GM19452 (cell line): ENCODE data around the gene PRCC.
"Not testable (repeated sequence)": the region's sequence is repeated elsewhere in the genome, so short reads cannot be mapped to it uniquely, and the experiment has no call there.

Source experiments
- ATAC-seq: cut with Tn5 transposase; IDR thresholded peaks from one replicate; pipeline ENCODE4 v1.9.1; 2021; ENCODE audit not compliant: unreplicated experiment

Gene PRCC

GRCh38 chr1:156757572-156758253, 9.6 kb upstream of the PRCC start:
- not testable (repeated sequence) for ATAC-seq

GRCh38 chr1:156760092-156760795, 7.1 kb upstream of the PRCC start:
- ATAC-seq = no peak

- ATAC-seq = no peak
Observed at GRCh38 chr1:156760796-156761104, 6.6 kb upstream of the PRCC start.

DNA sequence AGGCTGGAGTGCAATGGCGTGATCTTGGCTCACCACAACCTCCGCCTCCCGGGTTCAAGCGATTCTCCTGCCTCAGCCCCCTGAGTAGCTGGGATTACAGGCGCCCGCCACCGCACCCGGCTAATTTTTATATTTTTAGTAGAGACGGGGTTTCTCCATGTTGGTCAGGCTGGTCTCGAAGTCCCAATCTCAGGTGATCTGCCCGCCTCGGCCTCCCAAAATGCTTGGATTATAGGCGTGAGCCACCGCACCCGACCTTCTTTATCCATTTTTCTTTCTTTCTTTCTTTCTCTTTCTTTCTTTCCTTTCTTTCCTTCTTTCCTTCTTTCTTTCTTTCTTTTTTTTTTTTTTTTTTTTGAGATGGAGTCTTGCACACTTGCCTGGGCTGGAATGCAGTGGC, 2.2 kb upstream of the PRCC start:
- ATAC-seq = not testable (repeated sequence)

DNA sequence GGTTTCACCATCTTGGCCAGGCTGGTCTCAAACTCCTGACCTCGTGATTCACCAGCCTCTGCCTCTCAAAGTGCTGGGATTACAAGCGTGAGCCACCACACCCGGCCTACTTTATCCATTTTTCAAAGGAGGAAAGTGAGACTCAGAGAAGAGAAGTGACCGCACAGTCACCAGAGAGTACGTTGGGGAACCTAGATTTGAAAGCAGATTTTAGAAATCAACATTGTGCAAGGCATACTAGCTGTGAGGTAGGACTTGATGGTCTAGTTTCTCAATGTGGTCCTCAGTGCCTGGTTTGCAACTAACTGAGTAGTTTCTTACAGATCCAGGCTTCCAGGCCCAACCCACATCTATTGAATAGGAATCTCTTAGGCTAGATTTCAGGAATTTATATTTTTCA, 1.7 kb upstream of the PRCC start:
- no peak for ATAC-seq

DNA sequence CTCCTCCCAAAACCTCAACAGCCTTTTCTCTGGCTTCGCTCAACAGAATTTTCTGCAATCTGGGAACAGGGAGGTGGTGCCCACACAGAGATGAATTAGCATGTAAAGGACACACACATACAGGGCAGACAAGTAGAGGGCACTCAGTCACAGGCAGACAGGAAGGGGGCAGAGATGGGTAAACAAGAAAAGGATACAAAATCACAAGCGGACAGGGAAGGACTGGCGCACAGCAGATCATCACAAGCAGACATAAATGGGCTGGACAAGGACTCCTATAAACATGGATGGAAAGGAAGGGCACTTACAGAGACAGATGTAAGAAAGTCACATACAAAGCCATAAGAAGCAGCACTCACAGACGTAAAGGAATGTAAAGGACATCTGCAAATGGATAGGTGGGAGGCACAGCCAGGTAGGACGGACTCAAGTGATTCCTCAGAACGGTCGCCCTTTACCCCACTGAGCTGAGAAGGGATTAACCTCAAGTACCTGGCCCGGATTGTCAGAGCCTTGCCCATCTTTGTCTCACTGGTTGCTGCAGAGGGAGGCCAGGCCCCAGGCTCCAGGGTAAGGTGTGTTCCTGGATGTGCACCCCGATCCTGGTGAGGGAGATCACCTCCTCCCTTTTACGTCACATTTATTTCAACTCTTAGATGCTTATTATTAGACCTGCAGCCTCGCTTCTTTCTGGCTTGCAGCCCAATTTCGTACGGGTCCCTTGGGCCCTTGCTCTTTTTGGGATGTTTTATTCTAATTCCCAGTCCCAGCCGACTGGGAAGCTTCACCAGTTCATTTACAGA, 836 bp upstream of the PRCC start:
- peak; percentile 13 for ATAC-seq

DNA sequence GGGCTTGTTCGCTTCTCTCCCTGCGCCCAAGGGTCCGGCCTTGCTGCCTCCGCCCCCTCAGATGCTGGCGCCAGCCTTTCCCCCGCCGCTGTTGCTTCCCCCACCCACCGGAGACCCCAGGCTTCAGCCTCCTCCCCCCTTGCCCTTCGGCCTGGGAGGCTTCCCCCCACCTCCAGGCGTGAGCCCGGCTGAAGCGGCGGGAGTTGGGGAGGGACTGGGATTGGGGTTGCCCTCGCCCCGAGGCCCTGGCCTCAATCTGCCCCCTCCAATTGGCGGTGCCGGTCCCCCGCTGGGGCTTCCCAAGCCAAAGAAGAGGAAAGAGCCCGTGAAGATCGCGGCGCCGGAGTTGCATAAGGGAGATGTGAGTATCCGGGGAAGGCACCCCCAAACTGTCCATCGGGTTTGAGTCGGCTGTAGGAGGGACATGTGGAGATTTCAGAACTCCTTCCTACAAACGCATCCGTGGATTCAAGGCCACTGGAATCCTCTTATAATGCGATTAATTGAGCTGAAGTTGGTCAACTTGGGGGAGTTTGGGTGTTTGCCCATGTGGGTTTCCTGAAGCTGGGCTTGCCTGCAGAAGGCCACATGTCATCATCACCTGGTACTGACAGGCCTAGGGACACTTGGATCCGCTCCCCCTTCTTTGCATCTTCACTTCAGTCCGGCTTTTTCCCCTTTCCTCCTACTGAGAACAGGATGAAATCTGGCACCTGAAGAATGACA, 707 bp downstream of the PRCC start:
- ATAC-seq = peak; percentile 6

DNA sequence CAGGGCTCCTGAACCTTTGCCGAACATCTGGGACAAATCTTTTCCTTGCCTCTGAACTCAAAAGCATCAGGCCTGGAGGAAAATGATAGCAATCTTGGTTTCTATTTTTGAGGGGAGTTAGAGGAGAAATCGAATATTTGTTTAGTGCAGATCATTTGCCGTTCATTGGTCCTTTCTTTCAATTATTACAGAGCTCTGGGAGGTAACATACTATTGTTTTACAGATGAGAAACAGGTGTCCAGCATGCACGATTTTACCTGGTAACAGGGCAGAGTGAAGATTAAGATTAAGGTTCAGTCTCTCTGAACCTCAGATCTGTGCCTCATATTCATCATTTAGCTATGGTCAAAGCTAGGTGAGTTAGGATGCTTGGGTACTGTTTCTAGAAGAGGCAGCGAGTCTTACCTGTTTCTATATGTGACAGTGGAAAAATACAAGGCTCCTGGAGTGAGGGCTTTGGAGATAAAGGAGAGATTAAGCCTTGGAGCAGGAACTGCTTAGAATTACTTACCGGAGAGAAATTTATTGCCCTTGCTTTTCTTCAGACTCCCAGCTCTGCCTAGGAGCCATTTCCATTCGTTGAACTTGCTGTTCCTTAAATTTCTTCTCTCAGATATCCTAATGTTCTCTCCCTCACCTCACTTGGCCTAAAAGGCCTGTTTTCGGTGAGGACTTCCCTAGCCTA, 1.4 kb downstream of the PRCC start:
- no peak for ATAC-seq

DNA sequence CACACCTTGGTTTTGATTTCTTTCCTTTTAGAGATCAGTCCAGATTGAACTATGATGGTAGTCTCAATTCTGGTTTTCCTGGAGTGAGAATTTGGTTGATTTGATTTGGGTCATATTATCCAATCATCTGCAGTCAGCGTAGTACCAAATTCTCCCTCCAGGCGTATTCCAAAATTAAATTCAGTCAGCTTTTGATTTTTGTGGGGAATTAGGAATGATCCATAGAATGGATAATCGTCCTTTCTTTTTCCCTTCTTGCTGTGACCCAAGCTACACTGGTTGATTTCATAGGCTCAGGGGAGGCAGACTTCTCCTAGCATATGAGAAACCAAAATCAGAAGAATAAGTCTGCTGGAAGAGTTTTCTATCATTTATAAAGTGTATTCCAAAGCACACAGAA, 4.9 kb downstream of the PRCC start:
- ATAC-seq = no peak

GRCh38 chr1:156772728-156773497, 5.6 kb downstream of the PRCC start:
- no peak for ATAC-seq

GRCh38 chr1:156773607-156774006, 6.3 kb downstream of the PRCC start:
- ATAC-seq = no peak

- no peak for ATAC-seq
Observed at GRCh38 chr1:156775799-156776198, 8.5 kb downstream of the PRCC start.

GRCh38 chr1:156776942-156777341, 9.6 kb downstream of the PRCC start:
- ATAC-seq = no peak

DNA sequence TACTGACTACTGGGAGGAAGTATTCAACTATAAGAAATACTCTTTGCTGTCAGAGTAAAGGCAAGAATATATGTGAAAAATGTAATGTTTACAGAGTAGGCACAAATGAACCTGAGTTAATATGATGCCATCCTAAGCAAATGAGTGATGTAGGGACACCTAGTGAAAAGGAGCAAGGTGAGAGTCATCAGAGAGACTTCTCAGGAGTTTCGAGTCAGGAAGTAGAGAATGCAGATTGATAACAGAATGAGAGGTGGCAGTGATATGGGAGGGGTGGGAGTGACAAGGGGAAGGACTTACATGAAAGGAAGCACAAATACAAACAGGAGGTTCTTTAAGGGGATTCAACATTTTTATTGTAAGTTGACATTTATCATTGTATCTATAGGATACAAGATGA, 10.2 kb downstream of the PRCC start:
- no peak for ATAC-seq

DNA sequence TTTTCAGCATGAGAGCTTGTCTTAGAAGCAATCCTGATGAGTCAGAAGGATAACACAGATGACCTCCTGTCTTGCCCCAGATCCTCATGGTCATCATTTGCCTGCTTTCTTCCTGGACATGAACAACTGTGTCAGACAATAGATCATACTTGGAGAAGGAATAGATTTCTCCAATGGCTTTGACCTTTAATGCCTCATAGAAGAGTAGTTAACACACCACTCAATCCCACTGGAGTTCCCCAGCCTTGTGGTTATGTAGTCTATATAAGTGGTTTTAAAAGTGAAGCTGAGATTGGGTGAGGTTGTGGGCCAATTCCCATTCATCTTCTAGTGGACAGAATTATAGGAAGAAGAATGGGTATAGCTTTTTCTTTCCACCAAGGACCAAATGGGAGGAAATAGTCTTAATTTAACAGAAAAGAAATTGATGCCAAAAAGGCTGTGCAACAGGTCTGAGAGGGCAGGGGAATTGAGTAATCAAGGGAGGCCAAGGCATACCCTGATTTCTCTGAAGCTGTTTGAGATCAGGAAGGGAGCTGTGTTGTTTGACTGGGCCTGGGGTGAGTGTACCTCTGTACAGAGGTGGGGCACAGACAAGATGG, 14.4 kb downstream of the PRCC start:
- no peak for ATAC-seq

DNA sequence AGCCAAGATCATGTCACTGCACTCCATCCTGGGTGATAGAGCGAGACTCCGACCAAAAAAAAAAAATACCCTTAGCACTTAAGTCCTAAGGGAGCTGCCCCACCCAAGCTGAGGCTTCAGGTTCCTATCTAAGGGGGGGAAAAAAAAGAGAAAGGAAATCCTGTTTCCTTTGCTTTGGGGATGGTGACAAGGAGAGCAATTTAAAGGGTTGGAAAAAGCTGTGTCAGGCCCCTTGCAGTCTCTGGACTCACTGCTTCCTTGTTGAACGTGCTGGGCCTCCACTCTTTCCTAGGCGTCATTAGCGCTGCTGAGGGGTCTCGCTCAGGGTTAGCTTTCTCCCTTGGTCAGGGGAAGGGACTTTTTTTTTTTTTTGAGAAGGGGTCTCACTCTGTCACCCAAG, 18.1 kb downstream of the PRCC start:
- no peak for ATAC-seq

DNA sequence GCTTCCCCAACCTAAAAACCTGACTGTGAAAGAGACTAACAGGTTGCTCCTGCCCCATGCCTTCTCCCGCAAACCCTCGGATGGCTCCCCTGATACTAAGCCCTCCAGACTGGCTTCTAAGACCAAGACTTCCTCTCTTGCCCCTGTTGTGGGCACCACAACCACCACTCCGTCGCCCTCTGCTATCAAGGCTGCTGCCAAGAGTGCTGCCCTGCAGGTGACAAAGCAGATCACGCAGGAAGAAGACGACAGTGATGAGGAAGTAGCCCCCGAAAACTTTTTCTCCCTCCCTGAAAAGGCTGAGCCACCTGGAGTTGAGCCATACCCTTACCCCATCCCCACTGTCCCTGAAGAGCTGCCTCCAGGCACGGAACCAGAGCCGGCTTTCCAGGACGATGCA, 19.3 kb downstream of the PRCC start:
- no peak for ATAC-seq

DNA sequence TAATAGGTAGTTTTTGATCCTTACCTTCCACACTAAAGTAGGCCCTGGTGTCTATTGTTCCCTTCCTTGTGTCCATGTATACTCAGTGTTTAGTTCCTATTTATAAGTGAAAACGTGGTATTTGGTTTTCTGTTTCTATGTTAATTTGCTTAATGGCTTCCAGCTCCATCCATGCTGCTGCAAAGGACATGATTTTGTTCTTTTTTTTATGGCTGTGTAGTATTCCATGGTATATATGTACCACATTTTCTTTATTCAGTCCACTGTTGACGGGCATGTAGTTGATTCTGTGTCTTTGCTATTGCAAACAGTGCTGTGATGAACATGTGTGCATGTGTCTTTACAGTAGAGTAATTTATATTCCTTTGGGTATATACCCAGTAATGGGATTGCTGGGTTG, 20.8 kb downstream of the PRCC start:
- no peak for ATAC-seq

- ATAC-seq = no peak
Observed at GRCh38 chr1:156789621-156790318, 22.4 kb downstream of the PRCC start.
